Stimulated activated naive B cell treated with anti-CD40 and anti-IgM and Interleukin-4, amounts not matched to agents 10 μg/mL and 1 μg/mL and 100 μg/mL, for 72 hours (primary cell): Measurements from ENCODE around the gene GOLGA2.
A peak's percentile ranks its signal among the peaks of the same experiment; 100 is the strongest.

Experiments used
- ATAC-seq, 2 donors: fragments of 150-1000 bp; cut with Tn5 transposase; replicated peaks; 2 replicates each; pipeline ENCODE4 v1.10.0; 2021; ENCODE audit warnings: moderate library complexity in 1 of 2
- DNase-seq: peaks from one replicate; pipeline ENCODE4 v3.0.0; 2021
- H3K27ac Mint-ChIP-seq: one replicate; pipeline ENCODE4 v1.8.0; 2022; ENCODE audit warnings: mild to moderate bottlenecking, mixed read lengths
- H3K27me3 Mint-ChIP-seq, 2 donors: one replicate each; pipeline ENCODE4 v1.8.0; 2022; ENCODE audit warnings: mixed read lengths in 2 of 2
- H3K36me3 Mint-ChIP-seq, 2 donors: one replicate each; pipeline ENCODE4 v1.8.0; 2022; ENCODE audit warnings: mixed read lengths in 2 of 2, mild to moderate bottlenecking in 1 of 2
- H3K4me1 Mint-ChIP-seq, 2 donors: one replicate each; pipeline ENCODE4 v1.8.0; 2022; ENCODE audit warnings: mixed read lengths in 2 of 2, mild to moderate bottlenecking in 1 of 2
- H3K4me3 Mint-ChIP-seq, 2 donors: one replicate each; pipeline ENCODE4 v1.8.0; 2022; ENCODE audit warnings: mild to moderate bottlenecking in 2 of 2, mixed read lengths in 2 of 2, moderate library complexity in 1 of 2
- H3K9me3 Mint-ChIP-seq, 2 donors: one replicate each; pipeline ENCODE4 v1.8.0; 2022; ENCODE audit warnings: mixed read lengths in 2 of 2, mild to moderate bottlenecking in 1 of 2

GOLGA2 gene, protein sequence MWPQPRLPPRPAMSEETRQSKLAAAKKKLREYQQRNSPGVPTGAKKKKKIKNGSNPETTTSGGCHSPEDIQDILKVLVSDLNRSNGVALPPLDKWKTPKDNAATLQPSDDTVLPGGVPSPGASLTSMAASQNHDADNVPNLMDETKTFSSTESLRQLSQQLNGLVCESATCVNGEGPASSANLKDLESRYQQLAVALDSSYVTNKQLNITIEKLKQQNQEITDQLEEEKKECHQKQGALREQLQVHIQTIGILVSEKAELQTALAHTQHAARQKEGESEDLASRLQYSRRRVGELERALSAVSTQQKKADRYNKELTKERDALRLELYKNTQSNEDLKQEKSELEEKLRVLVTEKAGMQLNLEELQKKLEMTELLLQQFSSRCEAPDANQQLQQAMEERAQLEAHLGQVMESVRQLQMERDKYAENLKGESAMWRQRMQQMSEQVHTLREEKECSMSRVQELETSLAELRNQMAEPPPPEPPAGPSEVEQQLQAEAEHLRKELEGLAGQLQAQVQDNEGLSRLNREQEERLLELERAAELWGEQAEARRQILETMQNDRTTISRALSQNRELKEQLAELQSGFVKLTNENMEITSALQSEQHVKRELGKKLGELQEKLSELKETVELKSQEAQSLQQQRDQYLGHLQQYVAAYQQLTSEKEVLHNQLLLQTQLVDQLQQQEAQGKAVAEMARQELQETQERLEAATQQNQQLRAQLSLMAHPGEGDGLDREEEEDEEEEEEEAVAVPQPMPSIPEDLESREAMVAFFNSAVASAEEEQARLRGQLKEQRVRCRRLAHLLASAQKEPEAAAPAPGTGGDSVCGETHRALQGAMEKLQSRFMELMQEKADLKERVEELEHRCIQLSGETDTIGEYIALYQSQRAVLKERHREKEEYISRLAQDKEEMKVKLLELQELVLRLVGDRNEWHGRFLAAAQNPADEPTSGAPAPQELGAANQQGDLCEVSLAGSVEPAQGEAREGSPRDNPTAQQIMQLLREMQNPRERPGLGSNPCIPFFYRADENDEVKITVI

DNA sequence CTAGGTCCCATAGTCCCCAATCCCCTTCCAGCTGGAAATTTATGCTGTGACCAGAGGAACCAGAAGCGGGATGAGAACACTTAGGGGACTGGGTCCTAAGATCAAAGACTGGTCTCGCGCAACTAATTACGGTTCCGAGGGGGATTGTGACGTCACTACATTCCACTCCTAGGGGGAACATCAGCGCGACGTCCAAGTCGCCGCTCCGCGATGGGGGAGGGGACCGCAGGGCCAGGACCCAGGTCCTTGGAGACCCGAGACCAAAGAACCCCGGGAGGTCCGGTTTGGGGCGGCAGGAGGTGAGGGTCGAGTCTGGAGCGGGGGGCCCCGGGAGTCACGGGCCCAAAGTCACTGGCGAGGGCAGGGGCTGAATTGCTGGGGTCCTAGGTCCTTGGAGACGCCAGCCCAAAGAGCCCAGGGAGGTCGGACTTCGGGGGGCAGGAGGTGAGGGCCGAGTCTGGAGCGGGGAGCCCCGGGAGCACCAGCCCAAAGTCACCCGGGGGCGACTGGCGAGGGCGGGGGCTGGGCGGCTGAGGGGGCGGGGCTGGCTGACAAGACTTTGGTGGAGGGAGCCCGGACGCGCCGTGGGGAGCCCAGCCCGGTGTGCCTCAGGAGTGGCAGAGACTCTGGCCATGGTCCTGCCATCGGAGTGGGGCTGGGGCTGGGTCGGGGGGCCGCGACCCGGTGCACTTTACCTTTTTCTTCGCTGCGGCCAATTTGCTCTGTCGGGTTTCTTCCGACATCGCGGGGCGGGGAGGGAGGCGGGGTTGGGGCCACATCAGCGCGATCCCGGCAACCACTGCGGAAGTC lies at the start of gene GOLGA2:
Gene GOLGA2 (minus strand): TSS at position 810 of the 810 bp plus-strand sequence. CDS start 31 bp downstream, at position 779.
- DNase-seq, result peak; percentile 17
- Mint-ChIP-seq H3K4me1 (peaks cover 26 to 38% of the 10 kb centered on the region in 2 donors), H3K4me3 (peak within 1 kb of the TSS; percentile 94 to 98), H3K27me3 (no peaks in the 10 kb centered on the region), H3K9me3 (no peaks in the 10 kb centered on the region), H3K27ac (peak within 1 kb of the TSS; percentile 98), H3K36me3 (peaks cover 24 to 44% of the 10 kb centered on the region in 2 donors)
- peak; percentile 70 to 72 for ATAC-seq

DNA sequence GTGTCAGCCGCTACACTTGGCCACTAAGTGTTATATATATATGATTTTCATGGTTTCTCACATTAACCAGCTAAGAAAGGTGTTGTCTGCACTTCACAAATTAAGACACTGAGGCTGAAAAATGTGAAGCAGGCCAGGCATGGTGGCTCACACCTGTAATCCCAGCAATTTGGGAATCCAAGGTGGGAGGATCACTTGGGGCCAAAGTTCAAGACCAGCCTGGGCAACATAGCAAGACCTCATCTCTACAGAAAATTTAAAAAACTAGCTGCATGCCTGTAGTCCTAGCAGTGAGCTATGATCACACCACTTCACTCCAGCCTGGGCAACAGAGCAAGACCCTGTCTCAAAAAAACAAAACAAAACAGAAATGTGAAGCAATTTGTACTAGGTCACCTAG lies 48.6 kb upstream of the GOLGA2 start:
- no peaks in the 10 kb centered on the region for H3K27me3 Mint-ChIP-seq
- DNase-seq (no peak), ATAC-seq (no peak)
- peaks cover 13 to 20% of the 10 kb centered on the region in 2 donors for H3K36me3 Mint-ChIP-seq
- peaks cover 8 to 22% of the 10 kb centered on the region in 2 donors for H3K4me1 Mint-ChIP-seq
- H3K9me3 Mint-ChIP-seq, result no peaks in the 10 kb centered on the region
- peak overlapping the region; percentile 29 to 94 for H3K4me3 Mint-ChIP-seq
- no peak overlapping the region for H3K27ac Mint-ChIP-seq

DNA sequence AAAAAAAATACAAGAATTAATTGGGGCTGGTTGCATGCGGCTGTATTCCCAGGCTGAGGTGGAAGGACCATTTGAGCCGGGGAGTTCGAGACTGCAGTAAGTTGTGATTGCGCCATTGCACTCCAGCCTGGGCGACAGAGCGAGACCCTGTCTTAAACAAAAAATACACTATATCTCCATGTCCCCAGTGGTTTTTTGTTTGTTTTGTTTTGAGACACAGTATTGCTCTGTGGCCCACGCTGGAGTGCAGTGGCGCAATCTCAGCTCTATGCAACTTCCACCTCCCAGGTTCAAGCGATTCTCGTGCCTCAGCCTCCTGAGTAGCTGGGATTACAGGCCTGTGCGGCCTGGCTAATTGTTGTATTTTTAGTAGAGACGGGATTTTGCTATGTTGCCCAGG lies 48.0 kb upstream of the GOLGA2 start:
- no peaks in the 10 kb centered on the region for H3K27me3 Mint-ChIP-seq
- no peak for ATAC-seq
- no peak for DNase-seq
- H3K4me3 Mint-ChIP-seq, result peak overlapping the region; percentile 94 to 97
- peaks cover 8 to 22% of the 10 kb centered on the region in 2 donors for H3K4me1 Mint-ChIP-seq
- no peaks in the 10 kb centered on the region for H3K9me3 Mint-ChIP-seq
- H3K36me3 Mint-ChIP-seq, result peaks cover 13 to 20% of the 10 kb centered on the region in 2 donors
- H3K27ac Mint-ChIP-seq, result no peak overlapping the region

DNA sequence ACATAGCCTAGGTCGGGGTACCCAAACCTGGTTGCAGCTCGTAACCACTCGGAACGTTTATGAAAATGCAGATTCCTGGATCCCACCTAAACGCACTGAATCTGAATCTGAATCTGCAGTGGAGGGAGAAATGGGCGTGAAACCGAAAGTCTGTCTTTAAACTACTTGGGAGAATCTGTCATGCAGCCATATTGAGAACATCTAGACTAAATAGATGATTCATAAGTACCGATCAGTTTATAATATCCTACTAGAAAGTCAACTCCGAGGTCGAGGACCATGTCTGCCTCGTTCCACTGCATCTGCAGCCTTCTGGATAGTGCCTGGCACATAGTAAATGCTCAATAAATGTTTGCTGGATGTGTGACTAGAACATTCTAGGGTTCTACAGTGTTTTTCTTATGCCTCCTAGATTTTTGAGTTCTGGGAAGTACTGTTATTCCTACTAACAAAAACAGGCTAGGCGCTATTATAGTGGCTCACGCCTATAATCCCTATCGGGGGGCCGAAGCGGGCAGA lies 47.5 kb upstream of the GOLGA2 start:
- ATAC-seq, result peak; percentile 2 to 6
- Mint-ChIP-seq H3K27me3 (no peaks in the 10 kb centered on the region), H3K27ac (peak overlapping the region; percentile 98), H3K4me3 (peak overlapping the region; percentile 94 to 97), H3K4me1 (peaks cover 8 to 22% of the 10 kb centered on the region in 2 donors), H3K9me3 (no peaks in the 10 kb centered on the region), H3K36me3 (peaks cover 9 to 16% of the 10 kb centered on the region in 2 donors)
- no peak for DNase-seq

DNA sequence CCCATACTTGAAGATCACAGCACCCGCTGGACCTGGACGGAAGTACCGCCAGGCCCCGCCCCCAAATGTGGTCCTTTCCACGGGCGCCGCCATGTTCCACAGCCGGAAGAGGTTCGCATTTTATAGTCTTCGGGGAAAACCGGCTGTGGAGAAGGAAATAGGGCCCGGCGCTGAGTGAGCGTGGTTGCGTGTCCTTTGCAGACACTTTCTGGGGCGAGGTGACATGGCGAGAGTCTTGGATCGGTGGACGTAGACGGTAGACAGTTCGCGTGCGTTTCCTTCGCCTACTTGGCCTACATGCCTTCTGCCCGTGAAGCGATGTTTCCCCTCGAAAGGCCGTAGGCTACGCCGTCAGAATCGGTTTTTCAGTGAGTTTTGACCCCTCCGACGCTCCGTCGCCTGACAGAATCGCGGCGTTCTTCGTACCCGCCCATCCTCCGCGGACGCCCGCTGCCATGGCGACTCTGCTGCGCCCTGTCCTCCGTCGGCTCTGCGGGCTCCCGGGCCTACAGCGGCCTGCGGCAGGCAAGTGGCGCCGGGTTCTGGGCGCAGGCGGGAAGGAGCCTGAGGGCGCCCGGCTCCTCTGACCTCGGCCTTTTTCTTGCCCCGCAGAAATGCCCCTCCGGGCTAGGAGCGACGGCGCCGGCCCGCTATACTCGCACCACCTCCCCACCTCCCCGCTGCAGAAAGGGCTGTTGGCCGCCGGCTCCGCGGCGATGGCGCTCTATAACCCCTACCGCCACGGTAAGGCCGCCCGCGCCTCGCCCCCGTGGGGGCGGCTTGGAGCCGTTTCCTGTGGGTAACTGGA lies 46.8 kb upstream of the GOLGA2 start, which contains the start of the genes COQ4 and TRUB2:
Gene COQ4 (plus strand): TSS at position 436 of the 808 bp plus-strand sequence. CDS start 20 bp downstream, at position 456.
Gene TRUB2 (minus strand): TSS at position 44 of the 808 bp plus-strand sequence. CDS start 39 bp downstream, at position 5.
- Mint-ChIP-seq H3K36me3 (peaks cover 6 to 11% of the 10 kb centered on the region in 2 donors), H3K4me3 (peak within 1 kb of the TSS; percentile 94 to 97), H3K9me3 (no peaks in the 10 kb centered on the region), H3K27me3 (no peaks in the 10 kb centered on the region), H3K4me1 (peaks cover 8 to 16% of the 10 kb centered on the region in 2 donors), H3K27ac (peak within 1 kb of the TSS; percentile 98)
- DNase-seq, result peak; percentile 91
- ATAC-seq, result peak; percentile 93

- peak overlapping the region; percentile 94 to 97 for H3K4me3 Mint-ChIP-seq
- no peaks in the 10 kb centered on the region for H3K27me3 Mint-ChIP-seq
- peak overlapping the region; percentile 98 for H3K27ac Mint-ChIP-seq
- H3K9me3 Mint-ChIP-seq, result no peaks in the 10 kb centered on the region
- H3K4me1 Mint-ChIP-seq, result peaks cover 8 to 16% of the 10 kb centered on the region in 2 donors
- no peak for DNase-seq
- peak; percentile 1 to 4 for ATAC-seq
- H3K36me3 Mint-ChIP-seq, result peaks cover 9 to 15% of the 10 kb centered on the region in 2 donors
Measured at GRCh38 chr9:128321879-128322403, 46.1 kb upstream of the GOLGA2 start.

GRCh38 chr9:128321343-128321742 lies 45.5 kb upstream of the GOLGA2 start:
- Mint-ChIP-seq H3K4me1 (peaks cover 8 to 16% of the 10 kb centered on the region in 2 donors), H3K27ac (no peak overlapping the region), H3K9me3 (no peaks in the 10 kb centered on the region), H3K36me3 (peaks cover 13 to 17% of the 10 kb centered on the region in 2 donors), H3K27me3 (no peaks in the 10 kb centered on the region), H3K4me3 (peak overlapping the region; percentile 94 to 97)
- ATAC-seq (no peak), DNase-seq (no peak)

DNA sequence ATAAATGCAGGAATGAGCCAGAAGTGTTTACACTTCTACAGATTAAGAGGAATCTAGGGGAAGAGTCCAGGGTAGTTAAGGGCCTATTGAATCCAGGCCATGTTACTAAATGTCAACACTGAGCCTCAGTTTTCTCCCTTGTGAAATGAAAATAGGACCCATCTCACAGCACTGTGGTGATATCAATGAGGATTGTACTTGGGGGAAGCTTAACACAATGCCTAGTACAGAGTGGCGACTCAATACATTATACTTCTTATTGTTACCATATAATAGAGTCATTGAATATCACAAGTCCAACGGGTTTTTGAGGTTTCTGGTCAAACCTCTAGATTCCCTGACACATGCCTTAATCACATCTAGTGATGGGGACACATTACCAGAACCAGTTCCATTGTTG lies 41.8 kb upstream of the GOLGA2 start:
- Mint-ChIP-seq H3K4me3 (no peak overlapping the region), H3K9me3 (no peaks in the 10 kb centered on the region), H3K36me3 (peaks cover 17% of the 10 kb centered on the region in 2 donors), H3K27me3 (no peaks in the 10 kb centered on the region), H3K27ac (no peak overlapping the region), H3K4me1 (no peaks in the 10 kb centered on the region)
- no peak for ATAC-seq
- DNase-seq, result no peak

DNA sequence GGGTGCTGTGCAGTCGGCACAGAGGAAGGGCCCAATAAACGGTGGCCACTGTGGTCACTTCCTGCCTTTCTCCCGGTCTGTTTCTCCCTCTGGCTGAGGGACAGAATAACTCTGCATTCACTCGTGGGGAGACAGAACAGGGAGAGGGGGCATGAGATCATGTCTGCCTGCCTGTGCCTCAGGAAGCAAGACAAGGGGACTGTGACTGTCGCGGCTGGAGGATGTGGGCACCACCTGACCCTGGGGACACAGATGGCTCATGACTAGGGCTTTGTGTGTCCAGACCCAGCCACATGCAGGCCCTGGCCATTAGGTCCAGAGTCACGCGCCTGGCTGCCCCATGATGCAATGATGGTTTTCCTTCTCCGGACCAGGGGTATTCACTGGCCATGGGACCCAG lies 40.6 kb upstream of the GOLGA2 start:
- no peak overlapping the region for H3K27ac Mint-ChIP-seq
- no peak for ATAC-seq

GRCh38 chr9:128314697-128315096 lies 38.9 kb upstream of the GOLGA2 start:
- no peak overlapping the region for H3K27ac Mint-ChIP-seq
- peaks cover 27 to 29% of the 10 kb centered on the region in 2 donors for H3K36me3 Mint-ChIP-seq
- no peak for DNase-seq
- H3K27me3 Mint-ChIP-seq, result no peaks in the 10 kb centered on the region
- no peak overlapping the region for H3K4me3 Mint-ChIP-seq
- H3K9me3 Mint-ChIP-seq, result no peaks in the 10 kb centered on the region
- no peak for ATAC-seq
- no peaks in the 10 kb centered on the region for H3K4me1 Mint-ChIP-seq

More for the DNA sequence above, 40.6 kb upstream of the GOLGA2 start:
- Mint-ChIP-seq H3K4me3 (no peak overlapping the region), H3K36me3 (peaks cover 19% of the 10 kb centered on the region in 2 donors), H3K9me3 (no peaks in the 10 kb centered on the region), H3K4me1 (no peaks in the 10 kb centered on the region), H3K27me3 (no peaks in the 10 kb centered on the region)
- no peak for DNase-seq

- Mint-ChIP-seq H3K27me3 (no peaks in the 10 kb centered on the region), H3K27ac (no peak overlapping the region), H3K4me3 (no peak overlapping the region), H3K36me3 (peaks cover 27 to 38% of the 10 kb centered on the region in 2 donors), H3K9me3 (no peaks in the 10 kb centered on the region), H3K4me1 (no peaks in the 10 kb centered on the region)
- no peak for ATAC-seq
- DNase-seq, result no peak
Measured at GRCh38 chr9:128310461-128310860, 34.7 kb upstream of the GOLGA2 start.

DNA sequence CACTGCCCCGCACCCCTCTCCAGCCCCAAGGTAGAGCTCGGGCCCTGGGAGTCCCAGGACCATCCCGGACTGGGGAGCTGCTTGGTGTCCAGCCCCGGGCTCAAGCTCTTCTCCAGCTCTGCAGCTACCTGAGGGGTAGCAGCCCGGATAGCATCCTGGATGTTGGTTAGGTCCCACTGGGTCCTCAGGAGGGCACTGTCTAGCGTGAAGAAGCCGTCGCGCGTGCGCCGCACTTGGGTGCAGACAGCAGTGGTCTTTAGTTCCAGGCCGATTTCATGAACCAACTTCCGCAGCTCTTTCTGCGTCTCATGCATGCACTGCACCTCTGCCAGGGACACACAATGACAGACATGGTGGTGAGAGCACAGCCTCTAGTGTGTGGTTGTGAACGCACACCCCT lies 33.7 kb upstream of the GOLGA2 start:
- Mint-ChIP-seq H3K36me3 (peaks cover 27 to 38% of the 10 kb centered on the region in 2 donors), H3K27ac (no peak overlapping the region)

More for the DNA sequence above, 33.7 kb upstream of the GOLGA2 start:
- DNase-seq, result no peak
- Mint-ChIP-seq H3K9me3 (no peaks in the 10 kb centered on the region), H3K4me1 (no peaks in the 10 kb centered on the region), H3K27me3 (no peaks in the 10 kb centered on the region), H3K4me3 (no peak overlapping the region)
- no peak for ATAC-seq
